Stimulated activated CD8-positive, alpha-beta memory T cell treated with anti-CD3 and anti-CD28 coated beads, Interleukin-2, amount 100 ng/mL, for 48 hours (primary cell): Measurements from ENCODE around the gene PHF5A.

ENCODE experiments used
- DNase-seq, 2 donors: peaks; one replicate each; pipeline ENCODE4 v3.0.0-alpha.2; 2020; ENCODE audit warnings: low read depth in 2 of 2

The PHF5A gene

GRCh38 chr22:41417622-41418390 is 50.7 kb downstream of the PHF5A start:
- no peak for DNase-seq

GRCh38 chr22:41415554-41415953 is 52.9 kb downstream of the PHF5A start:
- DNase-seq, result no peak

DNA sequence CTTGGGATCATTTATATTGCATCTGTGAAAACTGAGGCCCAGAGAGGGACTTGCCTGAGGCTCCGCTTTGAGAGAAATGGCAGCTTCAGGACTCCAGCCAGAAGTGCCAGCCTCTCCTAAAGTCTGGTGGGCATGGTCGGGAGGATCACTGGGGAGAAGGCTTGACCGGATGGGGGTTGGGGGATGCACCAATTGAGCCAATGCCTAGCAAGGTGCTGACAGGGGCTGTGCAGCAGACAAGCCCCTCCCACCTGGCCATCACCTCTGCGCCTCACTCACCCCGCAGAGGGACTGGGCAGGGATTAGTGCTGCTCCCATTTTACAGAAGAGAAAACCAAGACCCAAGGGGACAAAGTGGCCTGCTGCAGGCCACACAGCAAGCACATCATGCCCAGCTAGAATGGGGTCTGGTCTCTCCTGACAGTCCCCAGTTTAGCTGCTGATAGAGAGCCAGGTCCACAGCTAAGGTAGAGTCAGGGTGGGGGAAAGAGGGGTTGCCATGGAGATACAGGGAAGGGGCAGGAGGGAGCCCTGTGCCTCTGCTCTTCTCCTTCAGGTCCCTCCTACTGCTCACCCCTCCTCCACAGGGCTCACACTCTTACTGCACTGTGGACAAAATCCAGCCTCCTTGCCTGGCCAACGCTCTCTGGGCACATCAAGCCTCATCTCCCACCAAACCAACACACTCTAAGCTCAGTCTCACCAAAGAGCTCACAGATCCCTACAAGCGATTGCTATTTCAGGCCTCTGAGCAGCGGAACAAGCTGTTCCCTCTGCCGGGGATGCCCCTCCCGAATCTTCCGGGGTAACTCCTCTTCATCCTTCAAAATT is 57.3 kb downstream of the PHF5A start:
- DNase-seq, result no peak

GRCh38 chr22:41410311-41410751 is 58.2 kb downstream of the PHF5A start:
- DNase-seq, result no peak
